GM12891 (cell line): ENCODE results near the gene ASB2.
A peak's percentile ranks its signal among the peaks of the same experiment; 100 is the strongest.

Experiments used
- DNase-seq: peaks from one replicate; pipeline ENCODE4 v3.0.0; 2011; ENCODE audit warnings: low spot score; ENCODE audit not compliant: insufficient read length
- FAIRE-seq: peaks from 2 replicates; lab custom pipeline; 2011; peaks lifted over from hg19 to GRCh38; lab: Jason Lieb, UNC
- PAX5 ChIP-seq: IDR thresholded peaks from 2 replicates; pipeline ENCODE4 v1.6.1; 2011; ENCODE audit warnings: low read length, moderate library complexity, mild to moderate bottlenecking; ENCODE audit not compliant: insufficient read depth, severe bottlenecking
- POLR2A ChIP-seq: IDR thresholded peaks from 2 replicates; pipeline ENCODE4 v1.6.1; 2011; ENCODE audit warnings: low read depth, low read length, control low read depth
- POLR2AphosphoS5 ChIP-seq: IDR thresholded peaks from 2 replicates; pipeline ENCODE4 v1.6.1; 2011; ENCODE audit warnings: low read depth, low read length, control low read depth
- POU2F2 ChIP-seq: IDR thresholded peaks from 2 replicates; pipeline ENCODE4 v1.6.1; 2011; ENCODE audit warnings: low read depth, mild to moderate bottlenecking, control low read depth, low read length, moderate library complexity
- SPI1 ChIP-seq: IDR thresholded peaks from 2 replicates; pipeline ENCODE4 v1.6.1; 2011; ENCODE audit warnings: low read depth, low read length, control low read depth
- TAF1 ChIP-seq: IDR thresholded peaks from 2 replicates; pipeline ENCODE4 v1.6.1; 2011; ENCODE audit warnings: low read depth, low read length, control low read depth

Gene ASB2

GRCh38 chr14:94016446-94016976, 40.1 kb upstream of the ASB2 start:
- DNase-seq: no peak
- FAIRE-seq: no peak
- TF ChIP-seq POLR2A (no peak), POLR2AphosphoS5 (no peak), POU2F2 (no peak), PAX5 (no peak), TAF1 (no peak), SPI1 (no peak)

GRCh38 chr14:94015223-94015622, 38.9 kb upstream of the ASB2 start:
- no peak for TF ChIP-seq POLR2A
- TF ChIP-seq TAF1: no peak
- FAIRE-seq (no peak), DNase-seq (no peak)

- no peak for FAIRE-seq
- TF ChIP-seq POLR2AphosphoS5 (no peak), PAX5 (no peak), POLR2A (no peak), TAF1 (no peak)
- no peak for DNase-seq
Observed at GRCh38 chr14:94014382-94014781, 38.0 kb upstream of the ASB2 start.

GRCh38 chr14:94011795-94012194, 35.4 kb upstream of the ASB2 start:
- DNase-seq: no peak
- peak; percentile 62 for FAIRE-seq
- TF ChIP-seq SPI1 (peak; percentile 34; the same call in 1 of the 2 replicates), POLR2AphosphoS5 (no peak)

GRCh38 chr14:94010625-94011024, 34.3 kb upstream of the ASB2 start:
- FAIRE-seq (no peak), DNase-seq (no peak)
- TF ChIP-seq TAF1: no peak
- TF ChIP-seq SPI1: no peak
- TF ChIP-seq POLR2A: no peak

- FAIRE-seq (no peak), DNase-seq (no peak)
- no peak for TF ChIP-seq POLR2AphosphoS5
- no peak for TF ChIP-seq POLR2A
- no peak for TF ChIP-seq SPI1
- no peak for TF ChIP-seq POU2F2
- no peak for TF ChIP-seq PAX5
- no peak for TF ChIP-seq TAF1
Observed at GRCh38 chr14:94009767-94010166, 33.4 kb upstream of the ASB2 start.

- FAIRE-seq (no peak), DNase-seq (no peak)
- no peak for TF ChIP-seq PAX5
Observed at GRCh38 chr14:94008234-94008633, 31.9 kb upstream of the ASB2 start.

GRCh38 chr14:94005324-94006073, 29.1 kb upstream of the ASB2 start:
- FAIRE-seq: no peak
- no peak for DNase-seq

GRCh38 chr14:94004015-94004414, 27.6 kb upstream of the ASB2 start:
- no peak for FAIRE-seq

More at GRCh38 chr14:94005324-94006073, 29.1 kb upstream of the ASB2 start:
- TF ChIP-seq SPI1 (no peak), POLR2A (no peak), PAX5 (no peak), POU2F2 (no peak), TAF1 (no peak), POLR2AphosphoS5 (no peak)

GRCh38 chr14:94003397-94003796, 27.0 kb upstream of the ASB2 start:
- TF ChIP-seq POLR2AphosphoS5 (no peak), POU2F2 (no peak), POLR2A (no peak), SPI1 (no peak), TAF1 (no peak), PAX5 (no peak)
- FAIRE-seq (peak; percentile 74), DNase-seq (no peak)

More at GRCh38 chr14:94004015-94004414, 27.6 kb upstream of the ASB2 start:
- no peak for TF ChIP-seq POLR2A
- no peak for TF ChIP-seq TAF1
- TF ChIP-seq POLR2AphosphoS5: no peak
- TF ChIP-seq PAX5: no peak
- no peak for DNase-seq
